Nephron (organoid): ENCODE data around the gene COL26A1.
A peak's percentile ranks its signal among the peaks of the same experiment; 100 is the strongest.

Experiments
- H3K27ac Mint-ChIP-seq, 3 experiments: 2 replicates each; pipeline ENCODE4 v1.8.0; 2020; ENCODE audit warnings: mixed read lengths in 3 of 3, mild to moderate bottlenecking in 2 of 3, moderate library complexity in 1 of 3
- H3K27me3 Mint-ChIP-seq: 2 replicates; pipeline ENCODE4 v1.8.0; 2021; ENCODE audit warnings: low read depth, mild to moderate bottlenecking, moderate library complexity, mixed read lengths
- H3K36me3 Mint-ChIP-seq: 2 replicates; pipeline ENCODE4 v1.8.0; 2020; ENCODE audit warnings: low read depth, mixed read lengths
- H3K4me1 Mint-ChIP-seq: 2 replicates; pipeline ENCODE4 v1.8.0; 2020; ENCODE audit warnings: mixed read lengths
- H3K4me3 Mint-ChIP-seq, 3 experiments: 2 replicates each; pipeline ENCODE4 v1.8.0; 2020; ENCODE audit warnings: mild to moderate bottlenecking in 3 of 3, mixed read lengths in 3 of 3, moderate library complexity in 2 of 3
- H3K9me3 Mint-ChIP-seq: 2 replicates; pipeline ENCODE4 v1.8.0; 2020; ENCODE audit warnings: mixed read lengths
- CTCF ChIP-seq, 3 experiments: fragments of 200-600 bp; sonication (generic); IDR thresholded peaks; one replicate each; pipeline ENCODE4 v1.5.0; 2021; ENCODE audit warnings: antibody characterized with exemption in 3 of 3; ENCODE audit not compliant: unreplicated experiment in 3 of 3

The COL26A1 gene

GRCh38 chr7:101575168-101575567 lies 212.5 kb downstream of the COL26A1 start:
- no peaks in the 10 kb centered on the region for H3K27me3 Mint-ChIP-seq
- no peak for TF ChIP-seq CTCF (IDR thresholded peaks at IDR 0.05; ENCODE audit: unreplicated experiment in 3 of 3)
- no peak overlapping the region for H3K4me3 Mint-ChIP-seq
- peak overlapping the region in 1 of 3 experiments; percentile 85 for H3K27ac Mint-ChIP-seq
- peaks cover 5% of the 10 kb centered on the region for H3K36me3 Mint-ChIP-seq
- H3K4me1 Mint-ChIP-seq, result no peaks in the 10 kb centered on the region
- peaks cover 24% of the 10 kb centered on the region for H3K9me3 Mint-ChIP-seq

GRCh38 chr7:101575721-101576120 lies 213.0 kb downstream of the COL26A1 start:
- Mint-ChIP-seq H3K4me3 (no peak overlapping the region), H3K36me3 (peaks cover 5% of the 10 kb centered on the region), H3K9me3 (peaks cover 22% of the 10 kb centered on the region), H3K4me1 (no peaks in the 10 kb centered on the region), H3K27ac (peak overlapping the region in 1 of 3 experiments; percentile 85), H3K27me3 (no peaks in the 10 kb centered on the region)
- no peak for TF ChIP-seq CTCF (IDR thresholded peaks at IDR 0.05; ENCODE audit: unreplicated experiment in 3 of 3)

GRCh38 chr7:101576998-101577397 lies 214.3 kb downstream of the COL26A1 start:
- peaks cover 5% of the 10 kb centered on the region for H3K36me3 Mint-ChIP-seq
- H3K27ac Mint-ChIP-seq, result no peak overlapping the region
- H3K4me1 Mint-ChIP-seq, result no peaks in the 10 kb centered on the region
- TF ChIP-seq CTCF (IDR thresholded peaks at IDR 0.05; ENCODE audit: unreplicated experiment in 3 of 3), result no peak
- H3K9me3 Mint-ChIP-seq, result peaks cover 13% of the 10 kb centered on the region
- peaks cover 5% of the 10 kb centered on the region for H3K27me3 Mint-ChIP-seq
- no peak overlapping the region for H3K4me3 Mint-ChIP-seq

GRCh38 chr7:101578552-101578951 lies 215.9 kb downstream of the COL26A1 start:
- Mint-ChIP-seq H3K27me3 (peaks cover 16% of the 10 kb centered on the region), H3K4me1 (no peaks in the 10 kb centered on the region), H3K9me3 (peaks cover 12% of the 10 kb centered on the region), H3K36me3 (peaks cover 4% of the 10 kb centered on the region), H3K4me3 (no peak overlapping the region), H3K27ac (no peak overlapping the region)
- no peak for TF ChIP-seq CTCF (IDR thresholded peaks at IDR 0.05; ENCODE audit: unreplicated experiment in 3 of 3)

- Mint-ChIP-seq H3K27me3 (peaks cover 20% of the 10 kb centered on the region), H3K4me3 (no peak overlapping the region), H3K9me3 (peaks cover 9% of the 10 kb centered on the region), H3K27ac (no peak overlapping the region), H3K4me1 (no peaks in the 10 kb centered on the region), H3K36me3 (peaks cover 3% of the 10 kb centered on the region)
- TF ChIP-seq CTCF (IDR thresholded peaks at IDR 0.05; ENCODE audit: unreplicated experiment in 3 of 3), result no peak
Observed at GRCh38 chr7:101580596-101580995, 217.9 kb downstream of the COL26A1 start.

- no peak overlapping the region for H3K27ac Mint-ChIP-seq
- H3K9me3 Mint-ChIP-seq, result peaks cover 9% of the 10 kb centered on the region
- no peak overlapping the region for H3K4me3 Mint-ChIP-seq
- no peak for TF ChIP-seq CTCF (IDR thresholded peaks at IDR 0.05; ENCODE audit: unreplicated experiment in 3 of 3)
- H3K36me3 Mint-ChIP-seq, result peaks cover 3% of the 10 kb centered on the region
- peaks cover 6% of the 10 kb centered on the region for H3K4me1 Mint-ChIP-seq
- peaks cover 20% of the 10 kb centered on the region for H3K27me3 Mint-ChIP-seq
Observed at GRCh38 chr7:101581891-101582290, 219.2 kb downstream of the COL26A1 start.
